Measurements from ENCODE around the gene WAS. TPM values are rescaled to one million over a fixed set of nuclear protein-coding genes. Genes with fewer than 3 reads are reported as not detected.

WAS gene
- total RNA-seq, 3 donors from 2014 or later (not counting 1 experiment from before 2014, with no cell fraction given), result 136 to 149 (median 141) TPM

GRCh38 chrX:48737940-48738339 is 54.3 kb downstream of the WAS start:
- Mint-ChIP-seq H3K27ac (peak overlapping the region; percentile 90 to 96), H3K27me3 (ENCODE audit: low read depth in 2 of 2) (no peaks in the 10 kb centered on the region), H3K9me3 (no peaks in the 10 kb centered on the region), H3K4me3 (peak overlapping the region; percentile 82), H3K36me3 (no peaks in the 10 kb centered on the region), H3K4me1 (peaks cover 6 to 20% of the 10 kb centered on the region in 2 donors)
- Histone ChIP-seq H3K36me3 (ENCODE audit: control insufficient read depth, insufficient read depth, low read length) (no peaks in the 10 kb centered on the region), H3K27ac (ENCODE audit: low read length) (peak overlapping the region; percentile 86), H3K27me3 (ENCODE audit: control insufficient read depth, insufficient read depth, low read length) (no peaks in the 10 kb centered on the region), H3K4me3 (ENCODE audit: low read length) (peak overlapping the region; percentile 56), H3K9me3 (ENCODE audit: control insufficient read depth, insufficient read depth, low read length) (no peaks in the 10 kb centered on the region), H3K4me1 (ENCODE audit: control insufficient read depth, insufficient read depth, low read length) (peaks cover 18% of the 10 kb centered on the region)
- TF ChIP-seq CTCF (IDR thresholded peaks at IDR 0.05), result no peak
- intact Hi-C loops (cut with micrococcal nuclease), result loop anchor here (1.0 to 2.0 kb wide), 3 partner anchors 25 to 63 kb away; partner anchors contain the start of gene SUV39H1
- DNase-seq, result no peak
- 59% methylated on average over 5 of the region's 7 CpGs for WGBS (ENCODE audit: insufficient coverage)
- no peak for ATAC-seq

Other genes with a start within 250 kb of the WAS start
- 10 to 100 TPM; 20.3 to 25.1 (median 24.7) TPM for gene SLC38A5, start 213.5 kb upstream of the WAS start, total RNA-seq
- gene FTSJ1, start 207.6 kb upstream of the WAS start, total RNA-seq, result 10 to 100 TPM; 62.4 to 75.3 (median 67.3) TPM
- 10 to 100 TPM; 29.6 to 33.1 (median 31.1) TPM for gene PORCN, start 174.8 kb upstream of the WAS start, total RNA-seq
- gene EBP, start 162.0 kb upstream of the WAS start, total RNA-seq, result 100 to 1,000 TPM in 1 of 3 donors, 10 to 100 TPM in 2; 91.6 to 115 (median 97.6) TPM
- 10 to 100 TPM; 34.9 to 41.8 (median 36.1) TPM for gene TBC1D25, start 144.1 kb upstream of the WAS start, total RNA-seq
- gene RBM3, start 109.3 kb upstream of the WAS start, total RNA-seq, result 100 to 1,000 TPM; 356 to 419 (median 366) TPM
- gene WDR13, start 86.3 kb upstream of the WAS start, total RNA-seq, result 10 to 100 TPM; 52.5 to 62.9 (median 60.2) TPM
- gene SUV39H1, start 12.9 kb downstream of the WAS start, total RNA-seq, result 10 to 100 TPM in 2 of 3 donors, 1 to 10 TPM in 1; 9.2 to 11.6 (median 11.0) TPM
- gene GLOD5, start 77.9 kb downstream of the WAS start, total RNA-seq, result not detected
- gene GATA1, start 102.8 kb downstream of the WAS start, total RNA-seq, result 1 to 10 TPM in 1 of 3 donors, under 1 TPM in 2; 0.41 to 3.0 (median 0.49) TPM
- 100 to 1,000 TPM in 2 of 3 donors, 10 to 100 TPM in 1; 97.4 to 118 (median 101) TPM for gene HDAC6, start 118.3 kb downstream of the WAS start, total RNA-seq
- not detected for gene ERAS, start 142.7 kb downstream of the WAS start, total RNA-seq
- under 1 TPM in 2 of 3 donors, not detected in 1; 0.35 to 0.89 TPM for gene PCSK1N, start 151.8 kb downstream of the WAS start, total RNA-seq
- gene TIMM17B, start 214.0 kb downstream of the WAS start, total RNA-seq, result 10 to 100 TPM; 40.3 to 45.6 (median 44.5) TPM
- 10 to 100 TPM; 57.2 to 62.0 (median 59.1) TPM for gene PQBP1, start 214.1 kb downstream of the WAS start, total RNA-seq
- 10 to 100 TPM; 16.5 to 30.1 (median 18.3) TPM for gene SLC35A2, start 227.8 kb downstream of the WAS start, total RNA-seq
- 100 to 1,000 TPM; 134 to 173 (median 150) TPM for gene PIM2, start 235.2 kb downstream of the WAS start, total RNA-seq